NCI-H446 (cell line): ENCODE measurements around the gene KAT14.
"Not testable (repeated sequence)": the region's sequence is repeated elsewhere in the genome, so short reads cannot be mapped to it uniquely, and the experiment has no call there.

ENCODE experiments used
- DNase-seq, 2 experiments: peaks; one replicate each; lab custom pipeline; 2025; lab: John Stamatoyannopoulos, UW

KAT14 gene

DNA sequence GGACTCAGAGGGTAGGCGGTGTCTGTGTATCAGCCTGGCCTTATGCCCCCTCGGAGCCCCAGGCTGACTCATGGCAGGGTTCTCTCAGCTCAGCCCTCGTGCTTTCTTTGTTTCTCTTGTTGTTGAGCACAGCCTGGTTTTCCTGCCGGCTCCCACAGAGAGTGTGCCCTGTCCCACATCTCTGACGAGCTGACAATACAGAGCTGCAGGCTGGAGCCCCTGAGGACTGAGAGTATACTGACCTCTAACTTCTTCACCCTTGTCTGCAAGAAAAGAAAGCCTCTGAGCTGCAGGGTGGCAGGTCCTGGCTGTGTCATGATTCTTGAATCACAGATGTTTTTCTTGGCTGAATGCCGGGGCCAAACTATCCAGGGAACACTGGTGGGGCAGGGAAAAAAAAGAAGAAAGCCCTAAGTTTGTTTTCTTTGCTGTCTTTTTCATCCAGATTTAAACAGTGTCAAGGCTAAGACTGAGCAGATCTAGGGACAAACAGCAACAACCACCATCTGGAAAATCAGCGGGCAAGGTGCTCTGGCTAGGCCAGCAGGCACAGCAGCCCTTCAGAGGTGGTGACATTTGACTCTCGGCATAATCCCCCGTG lies 87.4 kb downstream of the KAT14 start:
- peak; percentile 52 to 59 for DNase-seq

DNA sequence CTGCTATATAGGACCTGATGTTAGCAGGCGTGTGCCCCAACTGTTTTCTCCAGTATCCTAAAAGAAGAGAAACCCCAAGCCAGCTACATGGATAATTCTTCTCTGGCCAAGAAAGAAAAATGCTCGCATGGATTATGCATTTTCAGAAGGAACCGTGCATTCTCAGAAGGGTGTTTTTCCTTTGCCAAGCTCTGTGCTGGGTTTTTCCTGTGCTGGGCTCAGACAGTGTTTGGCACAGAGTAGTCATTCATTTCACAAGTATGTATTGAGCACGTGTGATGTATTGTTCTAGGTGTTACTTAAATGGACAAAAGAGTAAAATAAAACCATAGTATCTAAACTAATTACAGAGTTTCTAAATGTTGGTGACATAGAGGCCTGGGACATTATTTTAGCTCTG lies 88.0 kb downstream of the KAT14 start:
- DNase-seq = peak in 1 of 2 experiments; percentile 21

- not testable (repeated sequence) for DNase-seq
Observed at GRCh38 chr20:18226741-18227140, 89.1 kb downstream of the KAT14 start.

DNA sequence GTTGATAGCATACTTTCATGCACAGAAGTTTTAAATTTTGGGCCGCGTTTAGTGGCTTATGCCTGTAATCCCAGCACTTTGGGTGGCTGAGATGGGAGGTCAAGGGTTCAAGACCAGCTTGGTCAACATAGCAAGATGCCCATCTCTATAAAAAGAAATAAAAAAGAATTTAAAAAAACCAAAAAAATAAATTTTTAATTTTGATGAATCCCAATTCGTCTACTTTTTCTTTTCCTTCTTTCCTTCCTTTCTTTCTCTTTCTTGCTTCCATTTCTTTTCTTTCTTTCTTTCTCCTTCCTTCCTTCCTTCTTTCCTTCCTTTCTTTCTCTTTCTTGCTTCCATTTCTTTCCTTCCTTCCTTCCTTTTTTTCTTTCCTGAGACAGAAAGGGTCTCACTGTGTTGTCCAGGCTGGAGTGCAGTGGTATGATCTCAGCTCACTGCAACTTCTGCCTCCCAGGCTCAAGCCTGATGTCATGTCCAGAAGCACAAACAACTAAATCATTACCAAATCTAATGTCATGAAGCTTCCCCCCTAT lies 95.8 kb downstream of the KAT14 start:
- DNase-seq = no peak
